Measurements from ENCODE around the gene UQCRQ. TPM values are rescaled to one million over a fixed set of nuclear protein-coding genes. Genes with fewer than 3 reads are reported as not detected.

UQCRQ gene
- total and polyA plus RNA-seq, 2 of the 13 experiments (the other 11 are each of a cell fraction or from before 2014, with no cell fraction given) = 257 to 575 TPM

DNA sequence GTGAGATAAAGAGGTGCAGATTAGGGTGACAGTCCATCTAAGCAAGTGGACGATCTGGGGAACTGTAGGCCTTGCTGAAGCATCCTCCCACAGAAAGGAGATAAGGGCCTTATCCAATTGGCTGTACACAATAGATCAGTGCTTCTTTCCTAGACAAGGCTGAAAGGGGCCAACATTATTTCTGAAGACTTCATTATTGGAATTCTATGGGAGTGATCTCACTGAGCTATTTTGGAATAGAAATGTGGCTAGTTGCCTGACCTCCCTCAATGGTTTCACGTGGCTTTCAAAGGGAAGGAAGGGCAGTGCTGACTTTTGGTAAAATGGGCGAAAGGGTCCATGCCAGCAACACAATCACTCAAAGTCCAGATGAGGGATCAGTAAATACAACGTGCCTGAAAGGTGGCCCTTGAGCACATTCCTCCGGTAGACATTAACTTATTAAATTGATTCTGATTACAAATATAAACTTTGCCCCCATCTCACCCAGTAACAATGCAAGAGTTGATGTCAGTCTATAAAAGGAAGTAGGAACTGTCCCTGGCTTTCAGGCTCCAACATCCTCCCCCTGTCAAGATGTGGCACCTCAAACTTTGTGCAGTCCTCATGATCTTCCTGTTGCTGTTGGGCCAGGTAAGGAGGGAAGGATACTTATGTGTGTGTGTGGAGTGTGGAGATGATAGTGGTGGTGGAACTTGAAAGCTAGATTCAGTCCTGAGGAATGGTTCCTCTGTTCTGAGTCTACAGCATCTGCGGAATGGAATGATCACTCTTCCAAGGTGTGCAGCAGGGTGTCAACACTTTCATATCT is 6.9 kb downstream of the UQCRQ start, which contains the start of gene LEAP2 (continued):
- TF ChIP-seq ZSCAN12 (CRISPR knock-in tag; IDR thresholded peaks at IDR 0.05) = no peak
- TF ChIP-seq, protein P1, sequence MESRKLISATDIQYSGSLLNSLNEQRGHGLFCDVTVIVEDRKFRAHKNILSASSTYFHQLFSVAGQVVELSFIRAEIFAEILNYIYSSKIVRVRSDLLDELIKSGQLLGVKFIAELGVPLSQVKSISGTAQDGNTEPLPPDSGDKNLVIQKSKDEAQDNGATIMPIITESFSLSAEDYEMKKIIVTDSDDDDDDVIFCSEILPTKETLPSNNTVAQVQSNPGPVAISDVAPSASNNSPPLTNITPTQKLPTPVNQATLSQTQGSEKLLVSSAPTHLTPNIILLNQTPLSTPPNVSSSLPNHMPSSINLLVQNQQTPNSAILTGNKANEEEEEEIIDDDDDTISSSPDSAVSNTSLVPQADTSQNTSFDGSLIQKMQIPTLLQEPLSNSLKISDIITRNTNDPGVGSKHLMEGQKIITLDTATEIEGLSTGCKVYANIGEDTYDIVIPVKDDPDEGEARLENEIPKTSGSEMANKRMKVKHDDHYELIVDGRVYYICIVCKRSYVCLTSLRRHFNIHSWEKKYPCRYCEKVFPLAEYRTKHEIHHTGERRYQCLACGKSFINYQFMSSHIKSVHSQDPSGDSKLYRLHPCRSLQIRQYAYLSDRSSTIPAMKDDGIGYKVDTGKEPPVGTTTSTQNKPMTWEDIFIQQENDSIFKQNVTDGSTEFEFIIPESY (CRISPR knock-in tag; IDR thresholded peaks at IDR 0.05) = no peak
- no peak; the same call in 1 of the 2 replicates for TF ChIP-seq POGZ (CRISPR knock-in tag; IDR thresholded peaks at IDR 0.05)
- no peak; the same call in 1 of the 2 replicates for TF ChIP-seq SAFB2 (CRISPR knock-in tag; IDR thresholded peaks at IDR 0.05; ENCODE audit: borderline replicate concordance, low read depth)
- no peak for TF ChIP-seq PBX2 (CRISPR knock-in tag; IDR thresholded peaks at IDR 0.05)
- TF ChIP-seq ZBTB49 (CRISPR knock-in tag; IDR thresholded peaks at IDR 0.05; ENCODE audit: borderline replicate concordance) = no peak
- TF ChIP-seq PCBP1 (IDR thresholded peaks at IDR 0.05; ENCODE audit: borderline replicate concordance, low read depth, low read length) = no peak
- no peak for TF ChIP-seq ZNF652 (CRISPR knock-in tag; IDR thresholded peaks at IDR 0.05; ENCODE audit: borderline replicate concordance, low read depth)
- TF ChIP-seq, protein P2, sequence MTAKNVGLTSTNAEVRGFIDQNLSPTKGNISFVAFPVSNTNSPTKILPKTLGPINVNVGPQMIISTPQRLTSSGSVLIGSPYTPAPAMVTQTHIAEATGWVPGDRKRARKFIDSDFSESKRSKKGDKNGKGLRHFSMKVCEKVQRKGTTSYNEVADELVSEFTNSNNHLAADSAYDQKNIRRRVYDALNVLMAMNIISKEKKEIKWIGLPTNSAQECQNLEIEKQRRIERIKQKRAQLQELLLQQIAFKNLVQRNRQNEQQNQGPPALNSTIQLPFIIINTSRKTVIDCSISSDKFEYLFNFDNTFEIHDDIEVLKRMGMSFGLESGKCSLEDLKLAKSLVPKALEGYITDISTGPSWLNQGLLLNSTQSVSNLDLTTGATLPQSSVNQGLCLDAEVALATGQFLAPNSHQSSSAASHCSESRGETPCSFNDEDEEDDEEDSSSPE (CRISPR knock-in tag; IDR thresholded peaks at IDR 0.05) = peak; percentile 52; the same call in 1 of the 2 replicates
- no peak for TF ChIP-seq ZNF333 (CRISPR knock-in tag; IDR thresholded peaks at IDR 0.05; ENCODE audit: borderline replicate concordance)
- TF ChIP-seq HIVEP1 (CRISPR knock-in tag; IDR thresholded peaks at IDR 0.05) = no peak
- TF ChIP-seq, protein P3, sequence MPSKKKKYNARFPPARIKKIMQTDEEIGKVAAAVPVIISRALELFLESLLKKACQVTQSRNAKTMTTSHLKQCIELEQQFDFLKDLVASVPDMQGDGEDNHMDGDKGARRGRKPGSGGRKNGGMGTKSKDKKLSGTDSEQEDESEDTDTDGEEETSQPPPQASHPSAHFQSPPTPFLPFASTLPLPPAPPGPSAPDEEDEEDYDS (CRISPR knock-in tag; IDR thresholded peaks at IDR 0.05) = peak; percentile 98
- TF ChIP-seq MZF1 (CRISPR knock-in tag; IDR thresholded peaks at IDR 0.05; ENCODE audit: borderline replicate concordance) = no peak
- TF ChIP-seq CEBPB (IDR thresholded peaks at IDR 0.05; ENCODE audit: borderline replicate concordance, low read depth, low read length) = peak; percentile 56; the same call in 1 of the 2 replicates
- no peak for TF ChIP-seq USF2 (IDR thresholded peaks at IDR 0.05; ENCODE audit: low read depth, low read length)
- no peak; the same call in 1 of the 2 replicates for TF ChIP-seq USF2 (CRISPR knock-in tag; IDR thresholded peaks at IDR 0.05; ENCODE audit: borderline replicate concordance)
- peak; percentile 89; the same call in 1 of the 2 replicates for TF ChIP-seq NFIC (IDR thresholded peaks at IDR 0.05; ENCODE audit: low read length)
- no peak for TF ChIP-seq DNMT3B (CRISPR knock-in tag; conservative IDR thresholded peaks at IDR 0.05)
- TF ChIP-seq PHF5A (CRISPR knock-in tag; IDR thresholded peaks at IDR 0.05; ENCODE audit: low read depth, unreplicated experiment) = peak; percentile 29
